ENCODE measurements around the gene LTA.
"Not testable (repeated sequence)": the region's sequence is repeated elsewhere in the genome, so short reads cannot be mapped to it uniquely, and the experiment has no call there.

The LTA gene

DNA sequence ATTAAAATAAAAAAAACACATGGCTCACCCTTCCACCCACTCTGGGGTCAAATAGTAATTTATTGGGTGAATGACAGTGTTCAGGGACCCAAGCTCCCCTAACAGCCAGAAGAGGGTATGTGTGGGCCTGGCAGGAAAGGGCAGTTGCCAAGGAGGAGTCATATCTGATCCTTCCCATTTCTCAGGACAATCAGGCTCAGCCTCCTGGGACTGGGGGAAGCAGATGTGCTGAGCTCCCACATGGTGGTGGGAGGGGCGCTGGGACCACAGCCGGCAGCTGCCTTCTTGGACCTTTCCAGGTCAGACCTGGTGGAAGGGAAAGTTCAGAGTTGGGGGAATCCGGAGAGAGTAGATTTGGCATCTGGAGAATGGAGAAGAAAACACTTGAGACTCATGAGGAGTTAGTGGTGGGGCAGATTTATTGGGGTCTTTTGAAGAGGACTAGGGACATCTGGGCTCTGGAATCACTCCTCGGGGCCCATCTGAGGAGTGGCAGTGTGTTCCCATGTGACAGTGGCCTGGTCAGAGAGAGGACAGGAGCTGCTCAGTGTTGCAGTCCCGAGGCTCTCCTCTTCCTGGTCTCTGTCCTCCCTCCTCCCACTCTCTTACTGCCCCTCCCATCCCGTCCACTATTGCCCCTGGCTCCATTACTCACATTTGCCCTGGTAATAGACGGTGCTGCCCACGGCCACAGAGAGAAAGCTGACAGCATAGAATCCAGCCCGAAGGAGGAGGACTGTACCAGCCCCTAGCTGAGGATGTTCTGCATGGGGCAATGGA is 17.0 kb downstream of the LTA start:
- DNase-seq = no peak

DNA sequence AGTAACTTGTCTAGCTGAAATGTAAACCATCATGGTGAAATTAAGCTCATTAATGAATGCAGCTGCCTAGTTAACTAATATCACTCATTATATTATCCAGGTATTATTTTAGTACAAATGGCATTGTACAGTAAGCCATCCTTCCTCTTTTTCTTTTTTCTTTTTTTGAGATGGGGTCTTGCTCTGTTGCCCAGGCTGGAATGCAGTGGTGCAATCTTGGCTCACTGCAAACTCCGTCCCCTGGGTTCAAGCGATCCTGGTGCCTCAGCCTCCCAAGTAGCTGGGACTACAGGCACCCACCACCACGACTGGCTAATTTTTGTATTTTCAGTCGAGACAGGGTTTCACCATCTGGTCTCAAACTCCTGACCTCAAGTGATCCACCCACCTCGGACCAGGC is 18.6 kb downstream of the LTA start:
- not testable (repeated sequence) for DNase-seq

DNA sequence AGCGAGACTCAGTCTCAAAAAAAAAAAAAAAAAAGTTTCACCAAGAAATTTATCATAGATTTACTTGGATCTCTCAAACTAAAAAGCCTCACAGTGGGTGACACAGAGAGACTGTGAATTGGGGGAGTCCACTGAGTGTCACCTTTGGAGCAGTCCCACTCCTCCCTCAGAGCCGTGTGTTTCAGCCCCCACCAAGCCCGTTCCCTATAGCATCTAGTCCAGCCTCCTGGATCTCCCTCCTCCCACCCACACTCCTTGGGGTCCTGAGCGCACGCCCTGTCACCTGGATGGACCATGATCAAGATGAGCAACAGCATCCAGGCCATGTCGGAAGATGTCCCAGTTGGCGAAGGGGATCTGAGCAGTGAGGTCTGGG is 20.3 kb downstream of the LTA start:
- DNase-seq = no peak

GRCh38 chr6:31597006-31597405 is 24.9 kb downstream of the LTA start:
- peak; percentile 17 for DNase-seq

DNA sequence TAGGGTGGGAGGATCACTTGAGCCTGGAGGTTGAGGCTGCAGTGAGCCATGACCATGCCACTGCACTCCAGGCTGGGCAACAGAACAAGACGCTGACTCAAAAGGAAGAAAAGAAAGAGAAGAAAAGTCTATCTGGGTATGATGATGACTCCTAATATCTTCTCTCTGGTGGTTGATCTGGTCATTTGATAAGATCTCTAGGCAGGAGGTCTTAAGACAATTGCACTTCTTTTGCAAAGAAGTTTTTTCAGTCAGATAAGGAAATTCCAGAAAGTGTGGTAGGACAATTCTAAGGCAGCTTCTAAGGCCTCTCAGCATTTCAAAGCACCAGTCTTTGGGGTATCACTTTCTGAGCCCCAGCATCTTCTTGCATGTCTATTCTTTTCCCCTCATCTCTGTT is 35.2 kb downstream of the LTA start:
- DNase-seq = no peak

DNA sequence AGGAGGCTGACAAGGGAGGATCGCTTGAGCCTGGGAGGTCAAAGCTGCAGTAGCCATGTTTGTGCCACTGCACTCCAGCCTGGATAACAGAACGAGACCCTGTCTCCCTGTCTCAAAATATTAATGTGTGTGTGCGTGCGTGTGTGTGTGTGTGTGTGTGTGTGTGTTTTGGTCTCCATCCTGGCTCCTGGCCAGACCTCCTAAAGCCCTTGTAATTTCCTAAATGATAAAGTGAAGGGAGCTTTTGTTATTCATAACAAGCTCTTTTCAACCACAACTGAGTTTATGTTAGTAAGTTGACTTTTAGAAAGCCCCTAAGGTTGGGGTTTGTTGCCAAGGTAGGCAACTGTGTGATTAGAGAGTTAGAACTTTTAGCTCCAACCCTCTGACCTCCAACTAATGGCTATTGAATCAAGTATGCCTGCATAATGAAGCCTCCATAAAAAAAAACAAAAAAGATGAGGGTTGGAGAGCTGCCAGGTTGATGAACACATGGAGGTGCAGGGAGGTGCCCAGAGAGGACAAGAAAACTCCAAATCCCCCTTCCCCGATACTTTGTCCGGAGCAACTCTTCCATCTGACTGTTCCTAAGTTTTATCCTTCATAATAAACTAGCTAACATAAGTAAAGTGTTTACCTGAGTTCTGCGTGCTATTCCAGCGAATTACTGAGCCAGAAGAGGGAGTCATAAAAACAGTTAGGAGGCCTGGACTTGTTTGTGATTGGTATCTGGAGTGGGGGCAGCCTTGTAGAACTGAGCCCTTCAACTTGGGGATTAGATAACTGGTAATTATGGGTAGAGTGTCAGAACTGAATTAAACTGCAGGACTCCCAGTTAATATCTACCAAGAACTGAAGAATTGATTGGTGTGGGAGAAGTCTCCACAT is 37.7 kb downstream of the LTA start:
- no peak for DNase-seq

DNA sequence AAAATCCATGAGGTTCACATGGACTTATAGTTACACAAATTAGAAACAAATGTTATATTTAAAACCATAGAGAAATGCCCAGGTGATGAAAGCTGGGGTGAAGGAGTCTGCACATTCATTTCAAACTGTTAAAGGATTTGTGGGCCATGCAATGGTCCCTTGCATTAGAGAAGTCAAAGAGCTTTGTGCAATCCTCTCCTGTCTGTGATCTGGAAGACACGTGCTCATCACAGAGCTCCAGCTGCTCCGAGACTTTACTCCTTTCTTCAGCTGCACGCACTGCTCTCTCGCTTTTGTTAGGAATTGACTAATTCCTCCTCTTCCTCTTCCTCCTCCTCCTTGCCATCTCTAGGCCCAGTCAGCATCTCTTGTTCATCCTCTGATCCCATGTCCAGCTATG is 38.9 kb downstream of the LTA start:
- no peak for DNase-seq

DNA sequence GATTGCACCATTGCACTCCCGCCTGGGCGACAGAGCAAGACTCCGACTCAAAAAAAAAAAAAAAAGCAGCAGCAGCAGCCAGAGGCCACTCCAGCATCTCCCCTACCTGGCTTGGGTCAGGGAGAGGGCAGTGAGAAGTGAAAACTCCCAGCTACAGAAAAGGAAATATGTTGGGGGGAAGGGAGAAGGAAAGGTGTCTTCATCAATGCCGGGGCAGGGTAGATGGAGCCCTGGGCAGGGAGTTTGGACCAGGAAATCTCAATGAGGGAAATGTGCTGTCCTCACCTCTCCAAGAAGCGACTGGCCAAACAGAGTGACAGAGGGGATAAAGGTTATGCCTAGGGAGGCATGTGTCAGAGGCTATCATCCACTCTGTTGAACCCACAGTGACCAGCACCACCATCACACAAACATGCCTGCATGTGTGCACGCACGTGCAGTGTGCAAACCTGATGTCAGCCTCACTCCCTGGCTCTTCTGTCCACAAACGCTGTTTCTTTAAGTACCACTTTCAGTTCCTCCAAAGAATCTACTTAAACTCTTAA is 42.1 kb downstream of the LTA start:
- no peak for DNase-seq

DNA sequence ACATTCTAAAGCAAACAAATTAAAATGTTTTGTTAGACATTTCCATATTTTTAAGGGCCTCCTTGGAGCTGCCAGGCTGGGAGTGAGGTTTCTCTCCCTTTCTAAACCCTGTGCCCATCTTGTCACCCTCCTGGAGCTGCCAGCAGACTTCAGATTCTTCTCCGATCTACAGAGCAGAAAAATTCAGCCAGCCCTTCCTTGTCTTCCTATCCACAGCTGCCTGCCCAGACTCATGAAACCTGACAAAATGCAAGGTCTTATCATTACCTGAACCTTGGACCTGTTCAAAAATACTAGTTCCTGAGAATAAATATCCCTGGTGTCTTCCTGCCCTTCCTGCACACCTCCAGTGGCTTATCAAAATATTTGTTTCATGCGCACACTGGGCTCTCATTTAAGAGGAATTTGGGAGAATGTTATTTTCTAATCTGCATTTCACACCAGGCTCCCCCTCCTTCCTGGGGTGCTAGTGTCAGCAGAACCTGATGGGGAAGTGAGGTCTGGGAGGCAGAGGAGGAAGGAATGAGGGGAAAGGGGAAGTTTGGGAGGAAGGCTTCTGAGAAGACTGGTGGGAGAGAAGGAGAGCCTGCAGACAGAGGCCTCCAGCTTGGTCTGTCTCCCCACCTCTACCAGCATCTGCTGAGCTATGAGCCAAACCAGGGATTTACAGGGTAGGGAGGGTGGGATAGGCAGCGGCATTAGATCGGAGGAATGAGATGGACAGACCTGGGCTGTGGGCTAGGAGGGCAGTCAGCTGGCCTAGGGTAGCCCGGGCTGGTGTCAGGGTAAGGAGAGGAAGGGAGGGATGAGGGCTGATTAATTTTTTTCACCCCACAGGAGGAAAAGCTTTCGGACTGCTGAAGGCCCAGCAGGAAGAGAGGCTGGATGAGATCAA is 42.8 kb downstream of the LTA start, which contains the start of gene AIF1:
Gene AIF1, plus strand, starts transcription at position 551 of the 895 bp plus-strand sequence. Its CDS starts 96 bp downstream, at position 647.
- DNase-seq = no peak

- DNase-seq = no peak
Observed at GRCh38 chr6:31615748-31616147, 43.7 kb downstream of the LTA start.

GRCh38 chr6:31617010-31617409 is 44.9 kb downstream of the LTA start:
- no peak for DNase-seq

GRCh38 chr6:31619805-31620585 is 47.9 kb downstream of the LTA start:
- peak; percentile 99 for DNase-seq

DNA sequence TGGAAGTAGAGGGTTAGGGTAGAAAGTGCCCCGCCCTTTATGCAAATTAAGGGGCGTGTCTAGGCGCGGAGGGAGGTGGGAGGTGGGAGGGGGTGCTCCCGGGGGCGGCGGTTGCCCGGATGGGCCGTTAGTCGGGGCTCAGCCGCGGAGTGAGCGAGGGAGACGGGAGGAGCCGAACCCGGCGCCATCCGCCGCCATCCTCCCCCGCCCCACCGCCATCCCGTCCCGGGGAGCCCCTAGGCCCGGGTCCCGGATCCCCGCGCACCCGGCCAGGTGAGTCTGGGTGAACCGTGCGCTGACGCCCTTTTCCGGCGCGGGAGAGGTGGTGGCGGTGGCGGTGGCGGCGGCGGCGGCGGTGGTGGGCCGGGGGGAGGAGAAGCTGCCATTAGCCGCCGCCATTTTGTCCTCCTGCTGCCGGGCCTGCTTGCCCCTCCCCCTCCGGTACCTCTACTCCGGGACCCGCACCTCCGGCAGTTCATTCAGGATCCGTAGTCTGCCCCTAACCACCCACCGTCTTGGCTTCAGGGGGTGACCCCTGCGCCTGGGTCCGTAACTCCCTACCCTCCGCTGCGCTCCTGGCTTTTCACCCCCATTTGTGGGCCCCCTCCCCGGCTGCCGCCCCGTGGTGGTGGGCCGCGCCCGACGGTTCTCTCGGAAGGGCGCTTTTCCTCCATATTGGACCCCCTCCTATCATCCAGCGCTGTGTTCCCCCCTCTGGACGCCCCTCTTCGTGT is 48.7 kb downstream of the LTA start, which contains the start of gene PRRC2A:
Gene PRRC2A, plus strand, starts transcription at position 130 of the 734 bp plus-strand sequence. CDS start 2,075 bp downstream, outside the sequence.
- DNase-seq = no peak

DNA sequence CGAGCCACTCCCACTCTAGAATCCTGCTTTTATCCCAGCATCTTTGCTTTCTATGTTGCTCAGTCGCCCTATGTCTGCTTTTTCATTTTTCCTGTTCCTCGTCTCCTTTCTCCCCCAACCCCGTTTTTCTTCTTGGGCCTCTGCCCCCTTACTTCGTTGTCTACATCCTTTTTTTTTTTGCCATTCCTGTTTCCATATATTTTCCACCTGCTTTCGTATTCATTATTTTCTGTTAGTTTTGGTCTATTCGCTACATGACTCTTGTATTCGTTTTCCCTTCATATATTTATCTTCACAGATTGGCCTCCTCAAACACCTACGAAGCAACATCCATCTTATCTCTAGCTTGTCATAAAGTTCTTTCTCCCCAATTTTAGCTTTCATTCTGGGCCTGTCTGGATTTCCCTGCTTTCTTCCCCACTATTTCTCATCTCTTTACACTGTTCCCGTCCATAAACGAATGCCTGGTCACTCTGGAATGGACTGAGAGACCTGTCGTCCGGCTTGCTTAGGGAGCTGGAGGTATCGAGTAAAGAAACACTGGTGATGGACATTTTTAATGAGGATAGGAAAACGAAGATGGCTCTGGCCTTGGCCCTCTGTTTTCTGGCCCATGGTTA is 49.3 kb downstream of the LTA start:
- no peak for DNase-seq

DNA sequence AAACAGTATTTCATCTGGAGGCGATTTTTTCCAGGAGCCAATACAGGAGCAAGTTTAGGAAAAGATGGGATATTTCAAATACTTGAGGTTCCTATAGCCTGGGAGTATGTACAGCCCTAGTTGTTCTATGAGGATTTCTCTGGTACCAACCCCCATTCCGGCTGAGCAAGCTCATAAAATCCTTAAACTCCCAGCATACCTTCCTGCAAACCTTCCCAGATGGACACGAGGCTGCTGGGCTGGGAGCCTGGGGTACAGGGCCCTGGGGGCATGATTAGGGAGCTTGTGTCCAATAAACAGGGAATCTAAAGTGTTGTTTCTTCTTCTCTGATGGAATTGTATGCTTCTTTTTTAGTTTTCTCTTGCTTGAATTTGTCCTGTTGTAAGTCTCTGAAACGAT is 49.9 kb downstream of the LTA start:
- DNase-seq = no peak

GRCh38 chr6:31622684-31623091 is 50.6 kb downstream of the LTA start:
- no peak for DNase-seq

All from kidney glomerular epithelial cell (primary cell).